Posterior vena cava (tissue), 2 donors: ENCODE measurements around the gene KIF26B. TPM values are rescaled to one million over a fixed set of nuclear protein-coding genes. Genes with fewer than 3 reads are reported as not detected.

ENCODE experiments used
- DNase-seq: peaks from one replicate; pipeline ENCODE4 v3.0.0-alpha.2; 2020; ENCODE audit warnings: low spot score
- intact Hi-C, 2 donors: fragments of 100-400 bp; cut with DNase I; formaldehyde crosslinking; loops; one replicate each; pipeline versions ENCODE4 v1.14.1 to v1.14.2; 2022 to 2023
- total RNA-seq, 2 donors: library from RNA; stranded (reverse); fragmentation: NEBNext Ultra II Directional; extraction: Animal tissue kit (Norgen Biotek cat#: 25700); gene quantifications; one replicate each; pipeline ENCODE4 v1.2.1, GENCODE V29; 2021
- donor health status: DM: yes; HTN: yes; CAD: no.
- donor health status: DM: yes; HTN: yes; CAD: no.

KIF26B gene
- total RNA-seq, 2 donors from 2014 or later, result 0.62 to 0.65 TPM

GRCh38 chr1:245220381-245220985 is 65.7 kb downstream of the KIF26B start:
- no peak for DNase-seq
- intact Hi-C loops, result no loop called here

DNA sequence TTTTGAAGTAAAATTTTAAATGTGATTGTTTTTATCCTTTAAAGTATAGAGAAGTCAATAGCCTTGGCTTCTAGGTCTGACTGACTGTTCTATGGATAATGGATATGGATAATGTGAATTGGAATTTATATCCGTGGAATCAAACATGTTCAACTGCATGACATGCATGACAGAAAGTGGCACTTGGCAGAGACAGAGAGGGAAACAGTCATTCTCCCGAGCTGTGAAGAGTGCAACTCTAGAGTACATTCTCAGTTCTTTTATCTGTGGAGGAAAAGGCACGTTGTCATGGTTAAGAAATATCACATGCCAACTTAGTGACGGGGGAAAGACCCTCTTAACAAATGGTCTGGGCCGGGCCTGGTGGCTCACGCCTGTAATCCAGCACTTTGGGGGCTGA is 67.0 kb downstream of the KIF26B start:
- no peak for DNase-seq
- intact Hi-C loops, result no loop called here

GRCh38 chr1:245222931-245223595 is 68.3 kb downstream of the KIF26B start:
- intact Hi-C loops, result no loop called here
- DNase-seq, result no peak

DNA sequence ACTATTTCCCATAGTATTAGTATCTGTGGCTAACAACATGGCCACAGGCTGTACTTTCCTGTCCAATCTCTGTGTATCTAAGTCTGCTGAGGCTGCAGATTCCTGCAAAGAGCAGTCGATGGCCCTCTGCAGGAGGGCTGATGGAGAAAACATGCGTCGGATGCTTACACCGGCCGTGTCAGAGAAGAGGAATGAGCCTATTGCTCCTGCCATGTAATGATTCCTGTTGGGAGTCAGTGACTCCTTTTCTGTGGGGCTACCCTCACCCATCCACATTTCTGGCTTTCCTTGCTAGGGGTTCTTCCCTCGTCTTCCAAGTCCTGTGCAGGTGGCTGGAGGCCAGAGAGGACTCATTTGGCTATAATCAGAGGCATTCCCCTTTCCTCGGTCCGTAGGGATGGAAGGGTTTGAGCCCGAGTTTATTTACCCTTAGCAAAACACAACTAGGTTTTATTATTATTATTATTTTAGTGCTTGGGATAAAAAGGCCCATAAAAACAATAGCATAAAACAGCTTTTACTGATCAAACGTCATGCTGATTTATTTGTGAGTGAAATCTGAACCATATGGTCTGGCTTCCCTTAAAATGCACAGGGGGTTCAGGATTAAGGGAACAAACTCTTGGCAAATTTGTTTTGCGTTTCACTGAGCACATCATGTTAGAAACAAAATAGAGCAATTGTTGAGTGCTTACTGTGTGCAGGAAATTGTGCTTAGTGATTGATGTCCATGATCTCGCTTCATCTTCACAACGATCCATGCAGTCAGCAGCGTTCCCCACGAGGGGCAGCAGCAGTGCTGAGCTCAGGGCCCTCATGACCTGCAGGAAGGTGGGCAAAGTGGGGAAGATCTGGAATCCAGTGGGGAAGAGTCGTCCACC is 70.8 kb downstream of the KIF26B start:
- intact Hi-C loops, result no loop called here
- no peak for DNase-seq

- no peak for DNase-seq
- intact Hi-C loops, result no loop called here
Observed at GRCh38 chr1:245226203-245226499, 71.4 kb downstream of the KIF26B start.

- no peak for DNase-seq
- intact Hi-C loops, result no loop called here
Observed at GRCh38 chr1:245229051-245229450, 74.3 kb downstream of the KIF26B start.

DNA sequence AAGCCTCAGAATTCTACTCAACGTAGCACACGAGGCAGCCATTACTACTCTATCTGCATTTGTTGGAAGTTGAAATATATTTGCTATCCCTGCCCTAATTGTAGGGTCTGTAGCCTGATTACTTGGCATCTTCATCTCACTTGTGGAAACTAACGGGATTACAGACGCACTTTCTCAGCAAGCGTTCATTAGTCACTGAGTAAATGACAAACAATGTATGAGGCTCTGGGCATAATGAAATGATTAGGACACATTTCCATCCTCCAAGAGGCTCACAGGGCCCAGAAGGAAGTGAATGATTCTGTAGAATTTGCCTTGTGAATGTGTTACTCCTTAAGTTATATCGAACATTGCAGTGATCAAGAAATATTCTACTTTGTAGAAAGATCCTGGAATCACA is 78.1 kb downstream of the KIF26B start:
- intact Hi-C loops, result no loop called here
- no peak for DNase-seq

DNA sequence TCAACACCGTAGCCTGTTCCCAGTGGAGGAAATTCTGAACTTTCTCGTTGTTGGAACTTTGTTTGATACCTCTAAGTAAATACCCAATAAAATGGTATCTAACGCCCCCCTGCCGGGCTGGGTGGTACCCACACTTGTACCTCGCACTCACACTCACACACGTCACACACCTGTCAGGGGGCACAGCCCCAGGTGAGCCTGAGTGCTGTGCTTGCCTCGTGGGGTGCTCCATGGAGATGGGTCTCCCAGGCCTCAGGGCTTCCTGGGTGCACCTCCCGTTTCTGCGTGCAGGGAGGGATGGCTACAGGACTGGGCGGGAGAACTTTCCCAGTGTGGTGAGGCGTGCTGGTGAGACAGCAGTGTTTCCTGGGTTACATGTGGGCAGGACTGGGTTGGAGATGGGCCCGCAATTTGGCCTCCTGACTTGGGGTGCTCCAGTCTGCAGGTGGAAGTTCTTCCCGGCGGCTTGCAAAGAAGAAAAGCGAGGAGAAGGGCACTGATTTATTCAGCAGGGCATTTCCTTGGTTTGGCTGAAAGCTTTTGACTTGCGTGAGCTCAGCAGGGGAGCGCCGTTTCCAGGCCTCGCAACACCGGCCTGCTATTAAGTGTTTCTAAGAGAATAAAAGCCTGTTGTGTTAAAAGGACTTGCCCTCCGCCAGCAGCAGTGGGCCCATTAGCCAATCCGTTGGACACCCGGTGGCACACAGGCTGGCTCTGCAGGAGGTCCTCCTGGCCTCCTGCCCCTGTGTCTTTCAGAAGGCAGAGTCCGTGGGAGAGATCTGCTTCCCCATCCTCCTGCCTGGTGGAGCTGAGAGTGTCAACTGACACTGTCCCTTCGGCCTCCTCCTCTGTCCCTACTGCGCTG is 79.7 kb downstream of the KIF26B start:
- peak; percentile 55 for DNase-seq
- intact Hi-C loops, result loop anchor here in 1 of 2 donors (1.0 kb wide), 1 partner anchor 23 kb away; no protein-coding TSS in a partner anchor

DNA sequence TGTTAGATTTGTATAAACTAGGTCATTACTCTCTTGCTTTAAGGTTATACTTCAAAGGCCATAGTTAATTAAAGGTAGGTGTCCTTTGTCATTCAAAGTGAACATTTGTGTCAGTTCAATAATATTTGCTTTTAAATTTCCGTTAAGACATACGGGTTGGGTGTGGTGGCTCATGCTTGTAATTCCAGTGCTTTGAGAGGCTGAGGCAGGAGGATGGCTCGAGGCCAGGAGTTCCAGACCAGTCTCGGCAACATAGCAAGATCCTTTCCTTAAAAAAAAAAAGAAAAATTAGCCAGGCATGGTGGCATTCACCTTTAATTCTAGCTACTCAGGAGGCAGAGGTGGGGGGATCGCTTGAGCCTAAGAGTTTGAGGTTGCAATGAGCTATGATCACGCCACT is 80.4 kb downstream of the KIF26B start:
- DNase-seq, result no peak

DNA sequence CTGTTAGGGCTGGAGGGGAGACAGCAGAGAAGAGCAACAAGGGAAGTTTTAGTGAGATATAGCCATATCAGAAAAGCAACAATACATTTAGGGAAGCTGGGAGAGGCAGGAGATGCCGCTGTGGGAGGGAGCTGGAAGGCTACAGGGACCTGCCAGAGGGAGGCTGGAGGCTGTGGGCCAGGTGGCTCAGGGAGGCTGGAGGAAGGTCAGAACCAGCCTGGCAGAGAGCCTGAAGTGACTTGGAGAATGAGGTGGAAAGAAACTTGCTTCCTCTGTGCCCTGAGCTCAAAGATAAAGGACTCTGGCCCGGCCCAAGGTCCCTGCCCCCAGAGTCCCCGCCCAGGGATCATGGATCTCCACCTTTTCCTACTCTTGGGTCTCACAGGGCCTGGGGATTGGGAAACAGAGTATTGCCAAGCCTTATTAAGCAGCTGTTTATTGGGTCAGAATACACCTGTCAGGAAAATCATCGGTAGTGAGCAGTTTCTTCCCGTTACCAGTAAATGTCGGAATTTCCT is 85.9 kb downstream of the KIF26B start:
- intact Hi-C loops, result no loop called here
- no peak for DNase-seq

More for the DNA sequence above, 80.4 kb downstream of the KIF26B start:
- intact Hi-C loops, result no loop called here

GRCh38 chr1:245241526-245242130 is 86.8 kb downstream of the KIF26B start:
- intact Hi-C loops, result no loop called here
- no peak for DNase-seq

DNA sequence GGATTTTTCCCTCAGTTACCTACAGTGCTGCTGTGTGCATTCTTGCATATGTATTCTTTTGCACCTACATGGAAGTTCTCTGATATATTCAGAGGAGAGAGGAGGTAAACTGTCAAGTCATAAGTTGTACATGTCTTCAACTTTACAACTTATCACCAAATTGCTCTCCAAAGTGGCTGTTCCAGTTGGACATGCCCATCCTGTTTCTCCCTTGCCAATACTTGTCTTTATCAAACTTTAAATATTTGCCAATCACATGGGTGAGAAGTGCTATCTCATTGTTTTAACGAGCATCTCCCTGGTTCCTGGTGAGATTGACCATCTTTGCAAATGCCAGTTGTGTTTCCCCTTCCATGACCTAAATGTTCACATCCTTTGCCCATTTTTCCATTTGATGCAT is 88.2 kb downstream of the KIF26B start:
- intact Hi-C loops, result no loop called here
- DNase-seq, result no peak

DNA sequence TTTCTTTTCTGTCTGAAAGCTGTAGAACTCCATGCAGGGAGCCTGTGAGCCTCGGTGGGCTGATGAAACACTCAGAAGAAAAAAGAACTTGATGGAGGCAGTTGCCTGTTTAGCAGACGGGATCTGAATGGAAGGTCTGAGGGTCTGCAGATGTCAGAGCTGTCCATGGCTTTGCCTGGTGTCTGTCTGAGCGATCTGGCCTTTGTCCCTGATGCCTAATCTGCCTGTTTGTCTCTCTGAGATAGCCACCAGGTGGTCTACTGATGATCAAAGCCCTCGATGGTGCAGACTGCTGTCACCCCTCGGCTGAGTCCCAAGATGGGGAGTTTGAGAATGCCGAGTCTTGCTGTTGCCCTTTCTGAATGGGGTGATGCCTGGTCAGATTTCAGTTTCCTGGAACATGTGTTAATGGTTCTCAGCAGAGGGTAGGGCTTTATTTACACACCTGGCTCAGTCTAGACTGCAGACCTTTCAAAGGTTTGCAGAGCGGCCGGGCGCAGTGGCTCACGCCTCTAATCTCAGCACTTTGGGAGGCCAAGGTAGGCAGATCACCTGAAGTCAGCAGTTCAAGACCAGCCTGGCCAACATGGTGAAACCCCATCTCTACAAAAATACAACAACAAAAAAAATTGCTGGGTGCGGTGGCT is 90.4 kb downstream of the KIF26B start:
- no peak for DNase-seq
- intact Hi-C loops, result no loop called here

GRCh38 chr1:245246433-245246832 is 91.6 kb downstream of the KIF26B start:
- intact Hi-C loops, result no loop called here
- DNase-seq, result no peak

DNA sequence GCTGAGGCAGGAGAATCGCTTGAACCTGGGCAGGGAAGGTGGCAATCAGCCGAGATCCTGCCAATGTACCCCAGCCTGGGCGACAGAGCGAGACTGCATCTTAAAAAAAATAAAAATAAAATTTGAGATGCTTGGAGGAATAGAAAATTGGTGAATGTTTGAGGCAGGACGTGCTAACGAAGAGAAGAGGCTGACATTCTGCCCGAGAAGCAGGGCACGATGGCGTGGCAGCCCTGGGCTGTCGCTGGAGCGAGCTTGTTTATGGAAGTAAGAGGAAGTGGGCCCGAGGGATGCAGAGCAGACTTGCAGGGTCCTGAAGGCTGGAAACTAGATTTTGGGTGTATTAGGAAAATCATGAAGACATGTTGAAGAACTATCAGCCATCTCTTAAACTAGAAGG is 92.6 kb downstream of the KIF26B start:
- DNase-seq, result no peak
- intact Hi-C loops, result no loop called here

- DNase-seq, result no peak
- intact Hi-C loops, result no loop called here
Observed at GRCh38 chr1:245247801-245248200, 93.0 kb downstream of the KIF26B start.

GRCh38 chr1:245248231-245248731 is 93.5 kb downstream of the KIF26B start:
- no peak for DNase-seq
- intact Hi-C loops, result no loop called here

GRCh38 chr1:245255783-245256182 is 101.0 kb downstream of the KIF26B start:
- no peak for DNase-seq
- intact Hi-C loops, result no loop called here
